Esophagus squamous epithelium (tissue), 4 donors: ENCODE results near the gene AFAP1L2.

Experiments used
- CTCF ChIP-seq, 6 experiments: fragments of 450-650 bp in 4 of 6; fragments of 200-600 bp in 2 of 6; sonication (generic) in 2 of 6; IDR thresholded peaks; one replicate each; pipeline ENCODE4 v1.5.1; 2016 to 2019; ENCODE audit warnings: antibody characterized with exemption in 6 of 6, mild to moderate bottlenecking in 4 of 6, moderate library complexity in 4 of 6
- POLR2A ChIP-seq, 4 donors: fragments of 450-650 bp; IDR thresholded peaks; one replicate each; pipeline ENCODE4 v1.6.1; 2017; ENCODE audit warnings: antibody characterized with exemption in 4 of 4, mild to moderate bottlenecking in 4 of 4, moderate library complexity in 3 of 4

- TF ChIP-seq POLR2A (IDR thresholded peaks at IDR 0.05) (no peak), CTCF (IDR thresholded peaks at IDR 0.05) (no peak)
These were observed 30.1 kb downstream of the AFAP1L2 start for GRCh38 chr10:114374053-114374791.
